Skeletal muscle cell (primary cell): Measurements from ENCODE around the gene AK4.
A peak's percentile ranks its signal among the peaks of the same experiment; 100 is the strongest.

Source experiments
- DNase-seq: peaks from one replicate; pipeline ENCODE4 v3.0.0-alpha.2; 2010; ENCODE audit warnings: low read depth
- H3K4me3 ChIP-seq: 2 replicates; pipeline ENCODE4 v1.5.1; 2011; ENCODE audit warnings: low read depth, mild to moderate bottlenecking, control low read depth, low read length, moderate library complexity

The AK4 gene

DNA sequence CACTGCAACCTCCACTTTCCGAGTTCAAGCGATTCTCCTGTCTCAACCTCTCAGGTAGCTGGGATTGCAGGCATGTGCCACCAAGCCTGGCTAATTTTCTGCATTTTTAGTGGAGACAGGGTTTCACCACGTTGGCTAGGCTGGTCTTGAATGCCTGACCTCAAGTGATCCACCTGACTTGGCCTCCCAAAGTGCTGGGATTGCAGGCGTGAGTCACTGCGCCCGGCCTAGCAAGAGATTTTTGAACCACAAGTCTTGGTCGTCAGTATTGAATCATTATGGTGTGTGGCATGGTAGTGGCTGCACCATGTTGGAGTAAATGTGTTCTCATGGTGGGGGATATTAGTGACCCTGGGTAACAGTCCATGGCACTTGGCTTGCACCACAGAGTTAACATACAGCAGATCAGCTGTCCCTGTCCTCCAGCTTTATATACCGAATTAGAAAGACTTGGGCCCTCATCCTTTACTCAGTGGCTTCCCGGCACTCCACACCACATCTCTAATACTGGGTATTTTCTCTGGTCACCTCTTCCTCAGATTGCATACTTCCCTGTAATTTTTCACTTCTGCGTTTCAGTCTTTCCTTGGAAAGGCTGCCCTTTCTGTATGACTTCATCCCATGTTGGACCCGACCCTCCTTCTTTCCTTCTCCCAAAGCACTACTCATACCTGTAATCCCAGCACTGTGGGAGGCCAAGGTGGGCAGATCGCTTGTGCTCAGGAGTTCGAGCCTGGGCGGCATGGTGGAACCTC lies 25.1 kb downstream of the AK4 start:
- no peak for DNase-seq
- H3K4me3 ChIP-seq = no peak overlapping the region

- H3K4me3 ChIP-seq = no peak overlapping the region
- DNase-seq = peak; percentile 95
Measured at GRCh38 chr1:65174585-65174984, 26.6 kb downstream of the AK4 start.

DNA sequence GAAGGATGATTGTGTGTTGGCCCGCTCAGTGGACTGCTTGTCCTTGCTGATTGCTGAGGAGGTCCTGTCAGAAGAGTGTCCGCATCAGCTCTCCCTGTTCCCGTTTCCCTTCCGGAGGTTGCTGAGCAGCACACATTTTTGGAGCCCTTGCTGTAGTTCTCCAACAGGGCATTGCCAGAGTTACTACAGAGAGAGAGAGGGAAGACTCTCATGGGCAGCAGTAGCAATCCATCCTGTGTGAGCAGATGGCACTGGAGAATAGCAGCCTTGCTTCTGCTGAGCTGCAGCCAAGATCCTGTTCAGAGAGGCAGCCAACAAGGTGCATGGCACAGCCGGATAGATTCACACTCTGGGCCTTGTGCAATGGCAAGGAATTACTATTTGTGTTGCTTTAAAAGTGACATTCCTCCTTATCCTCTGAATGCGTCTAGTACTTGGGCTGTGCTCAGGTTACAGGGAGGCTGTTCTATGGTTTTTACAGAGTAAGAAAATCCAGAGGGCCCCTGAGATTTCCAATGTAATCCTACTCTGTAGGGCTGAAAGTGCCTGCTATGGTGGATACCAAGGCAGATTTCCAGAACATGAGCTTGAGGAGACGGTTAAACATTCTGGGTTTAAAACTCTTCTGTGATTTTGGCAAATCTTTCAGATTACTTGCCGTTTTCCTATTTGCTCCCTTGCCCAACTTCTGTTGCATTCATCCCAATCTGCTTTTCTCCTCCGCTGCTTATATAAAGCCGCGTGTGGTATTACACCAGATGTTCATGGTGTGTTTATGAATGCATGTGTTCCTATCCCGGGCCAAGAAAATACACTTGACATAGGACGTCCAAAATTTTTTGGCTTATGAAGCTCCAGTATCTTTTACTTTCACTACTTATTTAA lies 27.4 kb downstream of the AK4 start:
- no peak overlapping the region for H3K4me3 ChIP-seq
- no peak for DNase-seq

DNA sequence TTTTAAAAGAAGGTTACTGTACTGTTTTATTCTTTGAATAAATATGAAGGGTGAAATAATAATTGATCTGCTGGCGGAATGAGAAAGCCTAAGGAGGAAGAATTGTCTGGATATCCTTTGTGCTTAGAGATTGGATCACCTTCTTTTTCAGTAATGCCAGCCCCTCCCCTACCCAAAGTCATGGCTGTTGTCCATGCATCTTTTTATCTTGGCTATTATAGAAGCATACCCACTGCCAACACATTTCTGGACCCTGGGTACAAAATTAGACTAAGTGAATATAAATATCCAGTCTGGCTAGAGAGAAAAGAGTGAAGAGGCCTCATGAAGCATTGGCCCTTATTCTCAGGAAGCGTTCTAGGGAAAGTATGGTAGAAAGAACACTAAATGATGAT lies 28.1 kb downstream of the AK4 start:
- H3K4me3 ChIP-seq = no peak overlapping the region
- no peak for DNase-seq

GRCh38 chr1:65176591-65176990 lies 28.6 kb downstream of the AK4 start:
- H3K4me3 ChIP-seq = no peak overlapping the region
- no peak for DNase-seq

DNA sequence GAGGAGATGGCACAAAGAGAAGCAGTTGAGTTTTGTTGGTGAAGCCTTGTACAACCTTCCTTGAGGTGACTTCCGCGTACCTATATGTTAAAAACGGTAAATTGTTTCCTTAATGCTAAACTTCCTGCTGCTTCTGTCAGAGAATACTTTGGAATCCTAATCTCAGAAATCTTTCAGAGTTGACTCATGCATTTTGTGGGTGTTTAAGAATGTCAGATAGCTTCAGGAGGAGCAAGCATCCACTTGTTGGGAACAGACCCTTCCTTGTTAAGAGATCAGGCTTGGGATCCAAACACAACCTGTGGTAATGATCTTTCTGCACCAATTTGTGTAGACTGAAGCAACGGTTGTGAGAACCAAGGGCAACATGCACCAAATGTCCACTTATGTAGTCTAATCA lies 29.5 kb downstream of the AK4 start:
- no peak for DNase-seq
- no peak overlapping the region for H3K4me3 ChIP-seq

- no peak for DNase-seq
- no peak overlapping the region for H3K4me3 ChIP-seq
Measured at GRCh38 chr1:65178235-65178634, 30.2 kb downstream of the AK4 start.

GRCh38 chr1:65179148-65179547 lies 31.1 kb downstream of the AK4 start:
- no peak for DNase-seq
- no peak overlapping the region for H3K4me3 ChIP-seq

- no peak for DNase-seq
- no peak overlapping the region for H3K4me3 ChIP-seq
Measured at GRCh38 chr1:65180977-65181376, 33.0 kb downstream of the AK4 start.

DNA sequence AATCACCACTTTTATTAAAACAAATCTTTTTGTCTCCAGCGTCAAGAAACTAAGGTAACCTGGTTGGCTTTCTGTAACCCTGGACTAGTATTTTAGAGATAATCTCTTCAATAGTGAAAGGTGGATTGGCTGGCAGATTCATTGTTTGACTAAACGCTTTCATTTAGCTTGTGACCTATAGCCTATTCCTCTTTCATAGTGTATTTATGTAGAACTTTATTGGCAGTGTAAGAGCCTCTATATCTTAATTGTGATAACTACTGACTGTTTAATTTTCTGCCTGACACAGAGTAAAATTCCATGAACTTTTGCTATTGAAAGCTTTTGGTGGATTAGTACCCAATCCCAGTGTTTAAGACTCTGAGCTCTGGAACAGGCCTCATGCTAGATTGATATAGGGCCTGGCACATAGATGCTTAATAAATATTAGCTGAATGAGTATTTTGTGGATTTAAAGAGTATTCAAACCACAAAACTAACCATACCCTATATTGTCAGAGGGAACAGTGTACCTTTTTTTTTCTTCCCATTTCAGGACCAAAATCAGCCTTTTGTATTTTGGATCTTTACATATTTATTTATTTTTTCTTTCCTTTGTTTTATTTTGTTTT lies 34.8 kb downstream of the AK4 start:
- H3K4me3 ChIP-seq = no peak overlapping the region
- no peak for DNase-seq

DNA sequence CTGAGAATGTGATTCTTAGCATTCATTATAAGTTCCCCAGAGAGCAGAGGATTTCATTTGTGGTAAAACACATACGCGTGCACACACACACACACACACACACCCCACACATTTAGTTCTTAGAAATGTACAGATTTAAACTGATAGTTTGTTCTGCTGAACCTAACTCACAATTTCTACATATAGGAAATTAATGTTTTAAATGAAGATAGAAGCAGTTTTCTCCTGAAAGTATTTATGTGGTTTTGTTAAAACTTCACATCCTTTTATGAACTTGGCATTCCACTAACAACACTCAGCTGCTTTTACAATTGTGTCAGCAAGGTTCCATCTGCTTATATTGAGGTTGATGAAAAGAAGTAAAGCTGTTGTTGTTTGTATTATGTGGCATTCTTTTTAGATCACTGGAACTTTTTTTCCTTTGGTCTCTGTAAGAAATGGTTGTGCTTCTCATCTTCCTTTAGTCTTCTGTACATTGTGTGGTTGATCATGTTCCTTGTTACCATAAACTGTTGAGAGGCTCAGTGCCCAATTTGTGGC lies 41.6 kb downstream of the AK4 start:
- H3K4me3 ChIP-seq = no peak overlapping the region
- no peak for DNase-seq

DNA sequence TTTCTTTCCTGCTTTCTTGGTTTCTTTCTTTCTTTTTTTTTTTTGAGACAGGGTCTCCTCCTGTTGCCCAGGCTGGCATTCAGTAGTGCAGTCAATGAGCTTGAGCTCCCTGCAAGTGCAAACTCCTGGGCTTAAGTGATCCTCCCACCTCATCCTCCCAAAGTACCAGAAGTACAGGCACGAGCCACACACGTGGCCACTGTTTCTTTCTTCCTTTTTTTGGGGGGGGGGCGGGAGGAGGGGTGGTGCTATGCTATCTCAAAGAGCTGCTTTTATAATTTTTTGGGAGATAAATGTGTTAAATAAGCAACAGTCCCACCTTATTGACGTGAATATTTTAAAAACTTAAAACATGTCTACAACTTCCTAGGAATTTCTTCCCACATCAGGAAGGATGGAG lies 42.2 kb downstream of the AK4 start:
- DNase-seq = no peak
- no peak overlapping the region for H3K4me3 ChIP-seq

DNA sequence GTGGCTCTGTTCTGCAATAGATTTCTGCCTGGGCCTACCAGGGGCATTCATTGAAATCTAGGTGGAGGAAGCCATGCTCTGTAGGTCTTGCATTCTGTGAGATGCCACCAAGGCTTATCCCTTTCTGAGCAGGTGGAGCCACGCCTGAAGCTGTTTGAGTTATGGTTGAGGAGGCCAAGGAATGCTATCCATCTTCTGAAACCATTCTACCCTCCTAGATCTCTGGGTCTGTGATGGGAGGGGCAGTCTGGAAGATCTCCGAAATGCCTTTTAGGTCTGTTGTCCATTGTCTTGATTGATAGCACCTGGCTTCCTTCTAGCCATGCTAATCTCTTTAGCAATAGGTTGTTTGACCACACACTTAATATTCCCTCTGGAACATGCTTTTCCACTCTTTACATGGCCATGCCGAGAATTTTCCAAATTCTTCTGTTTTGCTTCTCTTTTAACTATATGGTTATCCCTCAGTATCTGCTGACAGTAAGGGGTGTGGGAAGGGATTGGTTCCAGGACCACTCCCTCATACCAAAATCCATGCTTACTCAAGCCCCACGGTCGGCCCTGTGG lies 45.2 kb downstream of the AK4 start:
- DNase-seq = no peak

DNA sequence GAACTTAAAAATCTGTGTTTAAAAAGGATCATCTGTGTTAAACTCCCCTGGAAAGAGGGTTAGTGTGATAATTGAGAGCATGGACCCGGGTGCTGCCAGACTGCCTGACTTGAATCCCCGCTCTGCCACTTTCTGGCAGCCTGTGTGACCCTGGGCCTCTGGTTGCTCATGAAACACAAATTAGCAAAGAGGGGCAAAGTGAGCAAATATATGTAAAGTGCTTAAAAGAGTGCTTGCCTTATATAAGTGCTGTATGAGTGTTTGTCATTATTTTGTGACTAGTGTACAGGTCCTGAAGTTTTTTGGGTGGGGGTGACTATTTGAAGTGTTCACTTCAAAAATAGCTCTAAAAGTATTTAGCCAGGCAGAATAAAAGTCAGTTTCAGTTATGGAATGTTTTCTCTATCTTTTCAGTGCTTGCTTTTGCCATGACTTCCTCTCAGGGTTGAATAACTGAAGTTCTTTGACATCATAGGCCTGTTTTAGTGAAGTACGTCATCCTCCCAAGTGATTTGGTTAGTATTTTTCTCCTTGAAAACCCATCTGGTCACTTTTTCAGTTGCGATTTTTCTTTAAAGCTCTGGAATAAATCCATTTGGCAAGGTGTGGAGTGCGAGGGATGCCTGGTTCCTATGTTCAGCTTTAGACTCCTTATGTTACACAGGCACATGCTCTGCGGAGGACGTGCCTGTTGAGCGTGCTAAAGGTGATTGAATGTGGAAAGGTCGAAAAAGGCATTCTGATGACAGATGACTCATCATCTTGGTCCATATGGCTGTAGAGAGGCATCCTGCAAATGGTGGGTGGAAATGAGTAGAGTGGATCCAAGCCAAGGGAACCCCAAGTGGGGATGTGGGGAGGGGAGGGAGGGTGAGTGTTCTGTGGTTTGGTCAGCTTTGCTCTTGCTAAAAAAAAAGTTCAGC lies 47.8 kb downstream of the AK4 start:
- H3K4me3 ChIP-seq = no peak overlapping the region
- peak; percentile 99 for DNase-seq

More for the DNA sequence above, 45.2 kb downstream of the AK4 start:
- no peak overlapping the region for H3K4me3 ChIP-seq

DNA sequence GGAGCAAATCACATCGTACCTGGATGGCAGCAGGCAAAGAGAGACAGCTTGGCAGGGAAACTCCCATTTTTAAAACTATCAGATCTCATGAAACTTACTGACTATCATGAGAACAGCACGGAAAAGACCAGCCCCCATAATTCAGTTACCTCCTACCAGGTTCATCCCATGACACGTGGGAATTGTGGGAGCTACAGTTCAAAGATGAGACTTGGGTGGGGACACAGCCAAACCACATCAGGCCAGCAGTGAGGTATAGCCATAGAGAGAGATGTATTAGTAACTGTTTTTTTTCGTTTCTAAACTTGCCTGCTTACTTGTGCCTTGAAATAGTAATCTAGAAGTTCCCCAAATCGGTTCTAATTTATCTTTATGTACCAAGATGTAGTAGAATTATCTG lies 48.9 kb downstream of the AK4 start:
- no peak for DNase-seq
- H3K4me3 ChIP-seq = no peak overlapping the region

DNA sequence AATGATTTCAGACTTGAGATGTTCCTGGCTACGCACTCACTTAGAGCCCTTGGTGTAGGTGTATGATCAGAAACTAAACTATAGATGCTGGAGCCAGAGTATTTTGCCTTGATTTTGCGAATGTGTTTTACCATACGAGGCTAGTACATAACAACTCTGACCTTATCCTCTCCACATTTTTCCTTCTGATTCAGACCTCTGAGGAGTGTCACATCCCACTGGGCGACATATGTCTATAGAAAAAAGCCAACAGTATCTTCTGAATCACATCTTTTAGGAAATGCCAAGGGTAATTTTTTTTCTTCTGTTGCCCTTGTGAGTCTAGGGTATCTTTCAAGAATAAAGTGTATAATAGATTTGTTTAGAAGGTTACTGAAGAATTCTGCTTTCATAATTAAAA lies 49.6 kb downstream of the AK4 start:
- no peak for DNase-seq
- H3K4me3 ChIP-seq = no peak overlapping the region

DNA sequence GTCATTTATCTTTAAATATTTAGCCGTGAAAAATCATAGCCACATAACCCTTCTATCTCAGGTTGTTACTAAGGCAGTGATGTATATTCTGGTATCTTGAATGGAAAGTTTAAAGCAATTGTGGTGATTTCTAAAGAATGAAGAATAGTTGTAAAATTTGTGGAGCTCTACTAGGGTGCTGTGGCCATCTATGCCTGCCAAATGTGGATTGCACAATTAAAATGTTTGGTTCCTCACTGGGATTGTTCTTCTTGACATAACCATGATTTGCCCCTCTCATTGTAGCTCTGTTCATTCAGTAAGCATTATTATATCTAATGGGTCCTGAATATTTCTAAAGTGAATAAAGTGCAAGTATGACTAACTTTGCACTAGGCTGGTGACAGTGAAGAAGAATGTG lies 50.1 kb downstream of the AK4 start:
- no peak overlapping the region for H3K4me3 ChIP-seq
- no peak for DNase-seq

GRCh38 chr1:65200411-65200810 lies 52.4 kb downstream of the AK4 start:
- DNase-seq = no peak

DNA sequence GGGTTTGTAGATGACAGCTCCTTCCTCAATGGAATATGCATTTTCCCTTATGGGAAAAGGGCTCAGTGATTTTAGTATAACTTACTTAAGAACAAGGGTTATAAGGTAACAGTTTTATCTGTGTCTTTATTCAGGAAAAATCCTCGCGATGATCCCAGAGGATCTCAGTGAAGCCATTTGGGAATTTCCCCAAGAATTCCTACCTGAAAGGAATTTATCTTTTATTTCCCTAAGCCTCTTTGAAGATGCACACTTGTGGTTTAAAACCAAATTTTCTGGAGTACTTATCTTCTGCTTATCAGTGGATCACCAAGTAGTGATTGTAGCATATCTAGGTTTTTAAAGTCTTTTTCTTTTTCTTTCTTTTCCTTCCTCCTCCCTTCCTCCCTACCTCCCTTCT lies 58.8 kb downstream of the AK4 start:
- no peak overlapping the region for H3K4me3 ChIP-seq
- DNase-seq = no peak

More at GRCh38 chr1:65200411-65200810, 52.4 kb downstream of the AK4 start:
- no peak overlapping the region for H3K4me3 ChIP-seq
